ENCODE results near the gene SMPX. TPM values are rescaled to one million over a fixed set of nuclear protein-coding genes. Genes with fewer than 3 reads are reported as not detected.

Gene SMPX
- total and polyA plus RNA-seq, 8 donors: 0.09 to 0.28 TPM; not detected in 6

DNA sequence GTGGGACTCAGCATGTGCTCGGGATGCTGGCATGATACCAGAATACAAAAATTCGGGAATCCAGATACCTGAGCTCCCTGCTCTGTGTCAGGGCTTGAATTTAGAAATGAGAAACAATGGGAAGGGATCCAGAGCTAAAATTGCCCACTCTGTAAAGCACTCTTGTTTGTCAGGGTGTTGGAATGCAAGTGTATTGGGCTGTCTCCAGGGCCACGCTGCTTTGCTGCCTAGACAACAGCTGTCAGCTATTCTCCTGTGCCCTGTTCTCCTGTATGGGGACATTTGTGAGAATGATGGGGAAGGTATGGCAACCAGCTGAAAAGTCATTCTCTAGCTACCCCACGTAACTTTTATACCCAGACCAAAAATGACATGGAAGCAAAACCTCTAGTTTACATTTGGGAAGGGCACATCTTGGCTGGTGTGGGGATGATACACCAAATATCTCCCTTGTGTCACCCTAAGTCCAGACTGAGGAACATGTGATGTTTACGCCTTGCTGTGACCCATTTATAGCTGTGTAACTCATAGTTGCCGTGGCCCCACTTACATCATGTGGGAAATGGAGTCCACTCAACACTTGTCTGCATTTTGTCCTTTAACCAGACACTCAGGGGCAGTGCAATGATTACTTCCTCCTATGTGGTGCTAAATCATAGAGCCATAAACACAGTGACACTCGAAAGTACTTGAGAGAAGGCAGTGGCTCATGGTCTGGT, 46.6 kb downstream of the SMPX start:
- ATAC-seq: no peak
- H3K4me3 ChIP-seq: no peak overlapping the region
- no peaks in the 10 kb centered on the region for H3K9me3 ChIP-seq
- H3K36me3 ChIP-seq: no peaks in the 10 kb centered on the region
- H3K27me3 ChIP-seq: peaks cover 0 to 10% (median 0%) of the 10 kb centered on the region in 4 donors
- TF ChIP-seq, protein P1, sequence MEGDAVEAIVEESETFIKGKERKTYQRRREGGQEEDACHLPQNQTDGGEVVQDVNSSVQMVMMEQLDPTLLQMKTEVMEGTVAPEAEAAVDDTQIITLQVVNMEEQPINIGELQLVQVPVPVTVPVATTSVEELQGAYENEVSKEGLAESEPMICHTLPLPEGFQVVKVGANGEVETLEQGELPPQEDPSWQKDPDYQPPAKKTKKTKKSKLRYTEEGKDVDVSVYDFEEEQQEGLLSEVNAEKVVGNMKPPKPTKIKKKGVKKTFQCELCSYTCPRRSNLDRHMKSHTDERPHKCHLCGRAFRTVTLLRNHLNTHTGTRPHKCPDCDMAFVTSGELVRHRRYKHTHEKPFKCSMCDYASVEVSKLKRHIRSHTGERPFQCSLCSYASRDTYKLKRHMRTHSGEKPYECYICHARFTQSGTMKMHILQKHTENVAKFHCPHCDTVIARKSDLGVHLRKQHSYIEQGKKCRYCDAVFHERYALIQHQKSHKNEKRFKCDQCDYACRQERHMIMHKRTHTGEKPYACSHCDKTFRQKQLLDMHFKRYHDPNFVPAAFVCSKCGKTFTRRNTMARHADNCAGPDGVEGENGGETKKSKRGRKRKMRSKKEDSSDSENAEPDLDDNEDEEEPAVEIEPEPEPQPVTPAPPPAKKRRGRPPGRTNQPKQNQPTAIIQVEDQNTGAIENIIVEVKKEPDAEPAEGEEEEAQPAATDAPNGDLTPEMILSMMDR (IDR thresholded peaks at IDR 0.05): no peak
- H3K4me1 ChIP-seq: no peaks in the 10 kb centered on the region
- no peak for DNase-seq
- 62 to 64% methylated on average over 7 of the region's 7 CpGs for WGBS, 2 donors
- FAIRE-seq: no peak
- intact Hi-C loops (cut with DNase I): no loop called here
- no peak overlapping the region for H3K27ac ChIP-seq

DNA sequence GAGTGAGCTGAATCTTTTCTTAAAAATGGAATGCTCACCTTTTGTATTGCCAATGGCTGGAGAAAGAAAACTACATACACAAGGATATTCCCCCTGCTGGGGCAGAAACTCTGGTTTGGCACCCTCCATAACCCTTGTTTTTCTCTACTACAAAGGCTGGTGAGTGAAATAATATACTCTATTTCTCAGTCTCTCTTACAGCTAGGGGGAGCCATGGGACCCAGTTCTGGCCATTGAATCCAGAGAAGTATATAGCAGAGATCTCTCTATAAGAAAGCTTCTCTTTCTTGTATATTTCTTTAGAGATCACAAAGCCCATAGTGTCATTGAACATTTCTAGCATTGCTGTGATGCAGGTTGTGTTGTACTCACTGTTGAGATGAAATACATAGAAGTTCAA, 49.8 kb downstream of the SMPX start:
- no peak for DNase-seq
- no peaks in the 10 kb centered on the region for H3K4me1 ChIP-seq
- peaks cover 0 to 5% (median 0%) of the 10 kb centered on the region in 4 donors for H3K27me3 ChIP-seq
- no peaks in the 10 kb centered on the region for H3K9me3 ChIP-seq
- FAIRE-seq: no peak
- TF ChIP-seq, protein P1 (IDR thresholded peaks at IDR 0.05): no peak
- H3K36me3 ChIP-seq: no peaks in the 10 kb centered on the region
- no peak overlapping the region for H3K27ac ChIP-seq
- intact Hi-C loops (cut with DNase I): no loop called here
- no peak for ATAC-seq
- H3K4me3 ChIP-seq: no peak overlapping the region

DNA sequence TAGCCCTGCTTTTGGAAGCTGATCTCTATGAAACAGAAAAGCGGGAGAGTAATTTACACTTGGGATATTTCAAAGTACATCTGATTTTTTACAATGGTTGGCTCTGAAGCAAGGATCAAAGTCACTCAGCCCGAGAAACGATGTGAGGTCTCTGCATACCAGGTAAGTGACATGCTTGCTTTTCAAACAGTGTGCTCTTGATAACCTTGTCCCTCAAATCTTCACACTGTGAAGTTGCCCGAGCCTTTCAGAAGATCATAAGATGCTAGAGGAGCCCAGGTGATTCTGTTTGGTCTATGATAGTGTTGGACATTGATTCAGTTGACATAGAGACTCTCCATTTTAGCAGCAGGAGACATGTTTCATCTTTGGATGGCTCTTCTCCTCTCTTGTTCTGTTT, 52.7 kb downstream of the SMPX start:
- peaks cover 0 to 5% (median 0%) of the 10 kb centered on the region in 4 donors for H3K27me3 ChIP-seq
- FAIRE-seq (no peak), ATAC-seq (no peak), DNase-seq (no peak)
- no peak overlapping the region for H3K27ac ChIP-seq
- TF ChIP-seq, protein P1 (IDR thresholded peaks at IDR 0.05): no peak
- intact Hi-C loops (cut with DNase I): no loop called here
- no peaks in the 10 kb centered on the region for H3K36me3 ChIP-seq
- H3K4me3 ChIP-seq: no peak overlapping the region
- H3K4me1 ChIP-seq: no peaks in the 10 kb centered on the region
- H3K9me3 ChIP-seq: no peaks in the 10 kb centered on the region
- WGBS, 2 donors: 36 to 41% methylated on average over 4 of the region's 4 CpGs

DNA sequence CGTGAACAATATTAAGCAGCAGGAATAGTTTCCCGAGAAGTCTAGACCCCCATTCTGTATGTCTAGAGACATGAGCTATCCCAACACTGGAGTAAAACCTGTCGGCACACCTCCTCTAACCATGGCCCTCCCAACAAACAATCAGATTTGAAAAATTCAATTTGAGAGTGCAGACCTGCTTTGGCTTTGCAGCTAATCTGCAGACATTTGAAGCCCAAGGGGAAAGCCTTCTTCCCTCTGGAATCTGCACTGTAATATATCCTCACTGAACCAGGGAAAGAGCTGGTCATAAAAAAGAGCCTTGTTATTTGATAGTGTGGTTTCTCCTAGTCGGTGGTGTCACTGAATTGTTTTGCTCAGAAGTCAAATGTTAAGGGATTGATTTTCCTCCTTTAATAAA, 55.2 kb downstream of the SMPX start:
- Histone ChIP-seq H3K4me3 (no peak overlapping the region), H3K9me3 (no peaks in the 10 kb centered on the region), H3K27me3 (no peaks in the 10 kb centered on the region), H3K4me1 (no peaks in the 10 kb centered on the region), H3K36me3 (no peaks in the 10 kb centered on the region), H3K27ac (no peak overlapping the region)
- TF ChIP-seq, protein P1 (IDR thresholded peaks at IDR 0.05): no peak
- intact Hi-C loops (cut with DNase I): no loop called here
- DNase-seq (no peak), ATAC-seq (no peak), FAIRE-seq (no peak)
- WGBS, 2 donors: 56 to 63% methylated on average over 4 of the region's 4 CpGs

DNA sequence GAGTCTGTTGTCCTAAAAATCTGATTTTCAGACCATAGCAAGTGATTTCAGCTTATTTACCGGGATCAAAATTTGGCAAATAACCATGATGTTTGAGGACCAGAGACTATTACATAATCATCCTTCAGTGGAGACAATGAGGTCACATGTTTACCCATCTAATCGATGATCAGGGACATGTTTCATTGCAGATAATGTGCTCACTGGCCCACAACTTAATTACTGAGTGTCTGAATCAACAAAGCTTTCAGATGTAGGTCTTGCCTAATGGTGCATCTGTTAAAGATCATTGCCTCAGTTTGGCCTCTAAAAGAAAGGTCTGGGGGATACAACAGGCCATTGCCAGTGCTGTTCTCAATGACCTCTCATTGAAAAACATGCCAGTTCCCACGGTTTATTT, 56.9 kb downstream of the SMPX start:
- no peak for FAIRE-seq
- Histone ChIP-seq H3K27ac (no peak overlapping the region), H3K36me3 (no peaks in the 10 kb centered on the region), H3K27me3 (no peaks in the 10 kb centered on the region), H3K4me1 (no peaks in the 10 kb centered on the region), H3K4me3 (no peak overlapping the region), H3K9me3 (no peaks in the 10 kb centered on the region)
- 47% methylated on average over 3 of the region's 3 CpGs for WGBS, 2 donors
- TF ChIP-seq, protein P1 (IDR thresholded peaks at IDR 0.05): no peak
- DNase-seq: no peak
- ATAC-seq: no peak
- intact Hi-C loops (cut with DNase I): no loop called here

All from pancreas (tissue), 10 donors.